CD4-positive, alpha-beta T cell treated with Interleukin-17A for 1 hour (primary cell): ENCODE measurements around the gene PGM5.
"Not testable (repeated sequence)": the region's sequence is repeated elsewhere in the genome, so short reads cannot be mapped to it uniquely, and the experiment has no call there.

Experiments used
- DNase-seq: peaks from one replicate; pipeline ENCODE4 v3.0.0-alpha.2; 2020

Gene PGM5

DNA sequence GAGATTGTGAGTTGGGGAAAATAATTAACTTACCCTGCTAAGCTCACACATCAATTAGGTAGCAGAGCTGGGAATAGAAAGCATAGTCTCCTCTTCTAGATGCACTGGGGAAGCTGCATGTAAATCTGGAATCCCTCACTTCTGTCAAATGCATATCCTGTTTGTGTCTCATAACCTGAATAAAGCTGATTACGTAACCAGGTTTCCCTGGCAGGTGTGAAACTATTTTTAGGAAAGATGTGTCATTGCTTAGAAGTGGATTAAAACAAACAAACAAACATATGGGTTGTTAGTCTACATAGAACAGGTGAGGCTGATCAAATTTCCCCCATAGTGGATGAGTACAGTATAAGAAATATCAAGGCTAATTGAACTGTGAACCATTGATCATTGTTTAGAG lies 27.5 kb downstream of the PGM5 start:
- DNase-seq = not testable (repeated sequence)

DNA sequence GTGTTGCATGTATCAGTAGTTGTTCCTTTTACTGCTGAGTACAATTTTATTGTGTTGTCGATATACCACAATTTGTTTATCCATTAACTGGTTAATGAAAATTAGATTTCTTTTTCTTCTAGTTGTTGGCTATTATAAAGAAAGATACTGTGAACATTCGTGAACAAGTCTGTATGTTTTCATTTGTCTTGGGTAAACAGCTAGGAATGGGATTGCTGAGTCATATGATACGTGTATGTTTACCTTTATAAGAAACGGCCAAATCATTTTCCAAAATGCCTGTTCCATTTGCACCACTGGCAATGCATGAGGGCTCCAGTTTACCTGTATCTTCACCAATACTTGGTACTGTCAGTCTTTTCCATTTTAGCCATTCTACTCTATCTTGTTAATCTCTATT lies 33.1 kb downstream of the PGM5 start:
- not testable (repeated sequence) for DNase-seq

DNA sequence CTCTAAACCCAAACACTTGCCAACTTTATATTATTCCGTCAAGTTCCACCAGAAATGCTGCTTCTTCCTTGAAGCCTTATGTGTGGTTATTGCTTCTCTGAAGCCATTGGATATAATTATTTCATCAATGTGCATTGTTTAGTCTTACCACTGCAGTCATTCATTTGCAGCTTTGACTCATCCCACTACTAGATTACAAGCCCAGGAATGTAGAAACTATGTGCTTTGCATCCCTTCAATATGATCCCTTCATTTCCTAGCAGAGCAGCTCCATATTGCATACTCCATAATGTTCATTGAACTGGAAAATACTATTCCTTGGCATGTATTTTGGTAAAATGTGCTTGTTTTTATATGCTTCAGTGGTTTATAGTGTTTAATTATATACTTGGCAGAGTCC lies 34.3 kb downstream of the PGM5 start:
- DNase-seq = not testable (repeated sequence)

DNA sequence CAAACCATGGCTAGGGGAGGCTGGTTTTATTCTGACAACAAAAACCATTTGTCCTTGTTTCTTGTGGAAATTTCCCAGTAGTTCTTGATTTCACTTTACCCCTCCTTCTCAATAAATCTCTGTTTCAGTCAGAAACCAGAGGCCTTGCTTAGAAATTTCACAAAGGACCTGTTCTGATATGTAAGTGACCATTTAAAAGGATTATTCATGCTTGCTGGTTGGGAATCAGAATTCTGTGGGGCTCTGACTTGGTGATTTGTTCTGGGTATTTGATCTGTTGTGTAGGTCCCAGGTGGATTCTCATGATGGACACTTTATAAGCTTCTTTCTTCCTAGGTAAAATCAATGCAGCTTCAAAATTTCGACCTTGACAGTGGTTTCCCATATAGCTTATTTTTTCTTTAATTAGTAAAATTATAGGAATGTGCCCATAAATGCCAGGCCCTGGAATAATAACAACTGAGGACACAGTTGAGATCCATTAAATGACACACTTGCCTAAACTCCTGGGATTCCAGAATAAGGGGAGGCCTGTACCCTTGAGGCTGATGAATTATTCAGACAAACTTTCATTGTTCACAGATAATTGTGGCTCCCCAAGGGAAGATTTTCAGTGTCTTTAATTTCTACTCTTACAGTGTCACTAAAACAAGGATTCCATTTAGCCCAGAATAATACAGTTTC lies 40.1 kb downstream of the PGM5 start:
- not testable (repeated sequence) for DNase-seq

DNA sequence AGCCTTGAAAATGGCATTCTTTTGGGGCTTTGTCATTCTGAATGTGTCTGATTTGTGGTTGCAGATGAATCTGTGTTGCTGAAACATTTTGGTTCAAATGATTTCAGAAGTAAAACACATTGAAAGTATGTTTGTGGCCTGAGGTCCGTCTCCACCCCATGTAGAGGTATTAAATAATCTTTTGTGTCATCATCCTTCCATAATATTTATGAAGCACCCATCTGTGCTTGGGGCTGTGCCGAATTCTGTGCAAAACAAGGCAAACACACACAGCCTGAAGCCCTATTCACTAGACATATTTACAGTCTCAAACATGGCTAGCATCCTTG lies 40.6 kb downstream of the PGM5 start:
- not testable (repeated sequence) for DNase-seq

DNA sequence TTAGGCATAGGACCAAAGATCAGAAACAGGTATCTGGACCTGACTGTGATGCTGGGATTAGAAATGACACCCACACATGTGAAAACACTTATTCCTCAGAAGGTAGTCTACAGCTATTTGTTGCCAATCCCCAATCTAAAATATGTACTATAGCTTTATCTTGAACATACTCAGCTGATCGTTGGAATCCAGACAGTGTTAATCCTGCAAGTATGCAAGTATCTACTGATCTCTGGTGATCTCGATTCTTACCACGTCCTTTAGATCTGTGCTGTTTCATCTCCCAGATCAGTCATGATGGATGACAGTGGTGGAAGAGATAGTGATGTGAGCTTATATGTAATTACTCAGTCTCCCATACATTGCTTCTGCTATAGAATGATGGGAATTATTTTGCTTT lies 41.4 kb downstream of the PGM5 start:
- not testable (repeated sequence) for DNase-seq

DNA sequence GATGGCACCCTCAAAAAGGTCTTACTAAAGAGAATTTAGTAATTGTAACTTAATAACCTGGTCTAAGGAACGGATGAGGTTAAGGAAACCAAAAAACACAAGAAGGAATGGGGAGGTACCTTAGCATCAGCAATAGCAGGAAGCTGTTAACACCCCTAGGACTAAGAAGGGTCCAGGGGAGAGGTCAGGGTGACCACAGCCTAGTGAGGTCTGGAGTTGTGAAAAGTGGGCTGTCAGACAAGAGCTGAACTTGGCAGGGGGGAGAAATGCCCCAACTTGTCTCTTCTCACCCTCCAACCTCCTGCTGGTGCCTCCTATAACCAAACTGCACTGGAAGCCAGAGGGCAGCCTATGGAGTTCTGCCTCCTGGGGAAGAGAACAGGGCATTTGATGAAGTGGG lies 41.9 kb downstream of the PGM5 start:
- not testable (repeated sequence) for DNase-seq

DNA sequence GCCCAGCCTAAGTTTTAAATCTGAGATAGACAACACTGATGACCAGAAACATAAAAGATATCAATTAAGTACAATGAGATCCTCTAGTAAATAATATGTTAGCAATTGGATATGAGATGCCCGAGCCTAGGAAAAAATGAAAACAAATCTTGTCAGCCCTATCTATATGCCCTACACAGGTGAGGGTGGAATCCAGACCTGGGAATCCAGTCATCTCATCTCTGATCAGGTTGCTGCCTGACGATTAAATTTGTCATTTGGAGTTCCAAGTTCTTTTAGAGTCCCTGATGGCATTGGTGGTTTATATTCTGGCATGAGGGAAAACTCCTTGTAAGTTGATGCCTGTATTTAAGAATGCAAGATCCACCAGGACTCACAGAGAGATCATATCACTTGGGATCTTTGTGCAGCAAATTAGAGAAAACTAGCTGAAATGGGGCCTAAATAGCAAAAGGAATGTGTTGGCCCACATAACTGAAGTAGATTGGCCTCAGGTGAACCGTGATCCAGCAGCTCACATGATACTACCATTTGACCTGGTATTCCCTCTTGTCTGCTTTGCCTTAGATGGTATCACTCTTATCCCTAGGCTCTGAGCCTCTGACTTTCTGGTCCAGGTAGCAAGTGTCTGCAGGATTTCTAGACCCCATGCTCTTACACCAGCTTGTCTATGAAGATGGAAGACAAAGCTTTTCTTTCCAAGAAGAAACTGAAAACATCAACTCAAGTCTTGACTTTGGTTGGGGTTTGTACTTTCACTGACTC lies 48.2 kb downstream of the PGM5 start:
- not testable (repeated sequence) for DNase-seq

DNA sequence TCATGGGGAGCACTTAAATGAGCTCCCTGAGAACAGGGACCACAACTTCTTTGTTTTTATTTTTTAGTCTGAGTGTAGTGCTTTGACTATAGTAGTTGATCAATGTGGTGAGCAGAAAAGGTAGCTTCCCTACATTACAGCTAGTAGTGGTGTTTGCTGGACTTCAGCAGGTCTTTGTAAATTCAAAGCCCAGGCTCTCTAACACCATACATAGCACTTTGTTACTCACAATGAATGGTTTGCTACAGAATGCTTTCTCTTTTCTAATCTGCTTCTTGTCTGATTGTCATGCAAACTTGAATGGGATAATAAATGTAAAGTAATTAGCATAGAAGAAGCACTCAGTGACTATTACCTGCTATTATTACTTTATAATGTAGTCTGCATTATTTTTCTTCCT lies 55.5 kb downstream of the PGM5 start:
- DNase-seq = not testable (repeated sequence)

DNA sequence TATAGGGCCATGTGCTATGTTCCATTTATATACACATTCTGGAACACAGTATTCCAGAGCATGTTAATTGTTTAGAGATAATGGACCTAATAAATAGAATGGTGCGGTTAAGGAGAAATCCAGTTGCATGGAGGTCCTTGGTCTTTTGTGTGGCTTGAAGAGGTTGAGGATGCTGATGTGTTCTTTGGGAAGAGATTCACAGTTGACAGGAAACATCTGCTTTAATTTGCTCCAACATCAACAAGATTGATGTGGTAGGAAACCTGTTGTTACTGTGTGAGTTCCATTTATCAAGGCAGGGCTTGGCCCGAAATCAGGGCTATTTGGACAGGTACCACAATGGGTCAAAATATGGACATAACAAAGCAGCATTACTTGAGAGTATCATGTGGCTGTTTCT lies 56.3 kb downstream of the PGM5 start:
- not testable (repeated sequence) for DNase-seq

DNA sequence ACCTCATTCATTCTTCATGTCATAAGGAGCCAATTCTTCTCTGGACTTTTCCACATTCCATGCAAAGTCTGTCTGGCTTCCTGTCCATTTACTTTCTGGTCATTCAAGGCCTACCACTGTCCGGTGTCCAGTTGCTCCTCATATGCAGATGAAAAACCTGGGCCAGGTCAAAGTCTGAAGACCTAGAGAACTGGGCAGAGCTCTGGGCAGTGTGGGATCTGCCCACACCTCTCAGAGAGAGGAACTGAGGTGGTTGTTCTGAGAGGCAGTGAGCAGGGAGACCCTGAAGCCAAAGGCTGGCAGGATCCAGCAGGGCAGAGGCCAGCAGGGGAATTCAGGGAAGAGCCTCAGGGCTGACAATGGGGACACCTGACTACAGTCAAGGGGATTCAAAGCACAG lies 58.7 kb downstream of the PGM5 start:
- DNase-seq = not testable (repeated sequence)

DNA sequence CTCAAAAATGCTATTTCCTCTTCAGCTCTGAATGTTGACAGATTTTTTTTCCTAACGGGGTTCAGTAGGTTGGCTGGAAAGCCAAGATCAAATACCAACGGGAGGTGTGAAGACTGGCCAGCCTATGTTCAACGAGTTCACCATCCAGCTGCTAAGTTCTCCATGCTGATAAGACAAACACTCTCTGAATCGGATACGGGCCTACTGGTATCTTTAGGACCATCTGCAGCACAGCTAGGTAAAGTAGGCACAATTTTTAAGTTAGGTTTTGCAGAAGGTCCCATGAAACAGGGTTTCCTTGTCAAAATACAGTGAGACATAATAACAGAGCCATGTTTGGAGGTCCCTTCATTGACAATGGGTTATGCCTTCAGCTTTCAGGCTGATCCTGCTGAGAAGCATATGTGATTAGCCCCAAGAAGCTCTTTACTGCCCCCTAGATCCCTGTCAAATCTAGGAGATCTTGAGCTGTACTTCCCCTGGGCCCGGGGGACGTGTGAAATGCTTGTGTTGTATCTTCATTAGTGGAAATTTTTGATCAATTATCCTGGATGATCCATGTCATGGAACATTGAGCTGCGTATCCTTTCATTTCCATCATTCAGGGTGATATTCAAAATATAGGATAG lies 60.6 kb downstream of the PGM5 start:
- DNase-seq = no peak

DNA sequence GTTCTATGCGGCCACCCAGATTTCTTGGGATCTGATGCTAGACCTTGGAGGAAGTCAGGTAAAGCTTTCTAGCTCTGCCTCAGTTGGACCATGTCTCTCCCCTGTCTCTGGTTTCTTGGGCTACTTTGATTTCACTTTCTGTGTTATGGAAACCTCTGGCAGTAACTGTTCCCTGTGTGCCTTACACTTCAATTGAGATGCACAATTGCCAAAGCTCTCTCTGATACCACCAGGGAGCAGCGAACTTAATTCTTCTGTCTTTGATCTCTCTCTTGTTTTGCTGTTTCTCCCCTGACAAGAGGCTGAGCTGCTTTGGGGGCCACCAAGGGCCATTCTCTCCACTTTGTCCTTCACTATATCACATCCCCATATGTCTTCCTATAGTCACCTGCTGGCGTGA lies 61.4 kb downstream of the PGM5 start:
- DNase-seq = no peak

DNA sequence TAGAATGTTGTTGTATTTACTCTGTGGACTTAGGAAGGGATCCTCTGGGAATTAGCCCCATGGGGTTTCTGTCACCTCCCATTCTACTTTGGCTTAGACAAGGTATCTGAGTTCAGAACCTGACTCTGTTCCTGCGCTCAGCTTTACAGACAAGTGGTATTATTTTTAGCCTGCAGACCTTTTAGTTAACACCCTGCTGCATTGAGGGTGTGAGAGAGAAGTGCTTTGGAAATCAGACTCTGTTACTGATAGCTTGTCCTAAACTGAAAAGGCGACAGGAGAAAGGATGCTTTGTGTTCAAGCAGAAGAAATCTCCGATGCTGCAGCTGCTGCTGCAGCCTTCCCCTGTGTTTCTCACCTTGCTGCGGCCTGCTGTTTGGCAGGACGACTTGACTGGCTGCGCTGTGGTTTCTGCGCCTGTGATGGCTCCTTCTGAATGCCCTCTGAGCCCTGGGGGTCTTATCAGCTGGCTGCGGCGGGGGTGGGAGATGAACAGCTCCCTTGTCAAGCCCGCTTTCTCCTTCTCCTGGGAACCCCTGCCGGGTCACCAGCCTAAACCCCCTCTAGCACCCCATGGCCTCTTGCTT lies 61.9 kb downstream of the PGM5 start:
- DNase-seq = no peak

DNA sequence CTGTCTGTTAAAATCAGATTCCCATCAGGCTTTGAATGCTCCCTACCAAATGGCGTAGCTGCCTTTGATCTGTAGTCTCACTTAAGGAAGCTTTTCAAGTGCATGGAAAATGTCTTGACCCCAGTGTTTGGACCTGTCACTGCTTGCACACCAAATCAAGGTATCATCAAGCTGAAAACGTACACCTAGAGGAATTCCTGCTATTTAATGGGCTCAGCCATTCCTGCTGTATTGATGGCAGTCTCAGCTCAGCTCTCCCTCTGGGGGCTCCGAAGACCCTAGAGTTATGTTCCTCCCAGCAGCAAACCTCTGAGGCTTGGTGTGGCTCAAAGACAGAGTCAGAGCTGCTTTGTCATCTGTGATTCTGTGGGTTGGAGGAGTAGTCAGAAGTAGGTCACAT lies 63.5 kb downstream of the PGM5 start:
- DNase-seq = no peak

DNA sequence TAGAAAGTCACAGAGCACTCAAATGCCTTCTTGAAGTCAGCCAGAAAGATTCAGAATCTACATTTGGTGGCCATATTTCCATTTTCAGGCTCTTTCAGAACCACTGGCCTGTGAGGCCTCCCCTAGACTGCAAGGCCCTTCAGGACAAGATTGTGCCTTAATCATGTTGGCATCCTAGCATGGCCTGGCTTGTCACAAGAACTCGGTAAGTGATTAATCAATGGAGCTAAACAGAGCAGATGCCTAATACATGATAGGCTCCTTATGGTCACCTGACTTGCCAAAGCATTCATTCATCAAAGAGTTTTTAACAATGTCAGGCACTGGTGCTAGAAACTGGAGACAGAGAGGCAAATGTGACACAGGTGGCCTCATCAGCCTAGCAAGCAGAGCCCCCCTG lies 70.3 kb downstream of the PGM5 start:
- no peak for DNase-seq

DNA sequence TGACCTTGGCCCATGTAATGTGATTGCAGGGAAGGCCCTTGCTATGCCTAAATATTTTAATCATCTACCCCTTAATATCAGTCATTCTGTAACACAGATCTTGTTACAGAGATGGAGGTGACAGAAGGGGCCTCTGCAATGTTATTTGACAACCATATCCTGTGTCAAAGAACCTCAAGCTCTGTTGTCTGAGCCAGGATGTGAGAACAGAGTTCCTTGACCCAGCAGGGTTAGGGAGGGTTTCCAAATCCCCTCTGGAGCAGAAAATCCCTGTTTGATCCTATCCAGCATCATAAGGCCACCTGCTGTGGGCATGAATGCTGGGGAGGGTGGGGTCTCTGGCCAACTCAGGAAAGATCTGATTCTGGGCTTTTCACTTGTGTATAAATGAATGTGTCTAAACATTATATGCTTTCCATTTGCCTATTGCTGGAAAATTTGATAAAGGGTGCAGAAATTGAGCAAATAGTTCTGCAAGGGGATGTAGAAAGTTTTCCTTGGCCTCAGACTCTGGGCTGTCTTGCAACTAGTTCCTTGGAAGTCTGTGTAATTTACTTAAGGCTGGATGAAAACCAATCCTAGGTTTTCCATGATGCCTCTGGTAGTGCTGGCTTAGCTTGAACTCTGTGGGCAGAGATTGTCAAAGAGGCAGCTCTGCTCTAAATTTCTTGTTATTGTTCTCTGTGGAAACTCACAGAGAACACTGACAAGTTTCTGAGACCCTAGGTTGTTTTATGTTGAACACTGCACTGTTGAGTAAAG lies 71.0 kb downstream of the PGM5 start:
- DNase-seq = no peak

DNA sequence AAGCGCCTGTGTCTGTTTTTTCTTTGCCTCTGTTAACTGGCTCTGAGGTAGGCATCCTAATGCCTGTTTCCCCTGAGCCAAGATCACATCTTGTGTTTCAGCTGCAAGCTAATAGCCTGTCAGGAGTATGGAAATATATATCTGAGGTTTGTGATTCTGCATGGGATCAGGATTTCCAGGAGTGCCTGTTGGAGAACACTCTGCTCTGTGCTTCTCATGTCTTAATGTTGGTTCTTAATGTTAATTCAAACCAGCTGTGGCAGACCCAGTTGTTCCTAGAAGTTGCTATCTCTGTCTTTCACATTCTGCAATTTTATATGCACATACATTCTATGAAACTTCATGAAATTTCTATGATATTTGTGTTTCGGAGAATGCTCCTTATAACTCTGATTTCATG lies 72.1 kb downstream of the PGM5 start:
- DNase-seq = no peak

DNA sequence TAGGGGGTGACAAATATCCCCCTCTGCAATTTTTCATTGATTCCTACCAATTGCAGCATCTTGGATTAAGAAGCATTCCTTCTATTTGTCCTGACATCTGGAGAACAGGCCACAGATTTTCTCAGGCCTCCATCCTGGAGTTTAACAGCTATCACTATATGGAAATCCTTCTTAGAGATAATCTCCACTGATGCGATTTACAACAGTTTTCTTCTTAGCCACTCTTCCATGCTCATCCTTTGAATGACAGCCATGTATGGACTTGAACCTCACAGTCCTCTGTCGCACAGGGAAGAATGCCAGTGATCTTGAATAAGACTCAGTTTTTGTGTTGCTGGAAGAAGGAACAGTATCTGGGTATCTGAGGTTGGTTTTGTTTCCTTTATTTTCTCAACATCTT lies 73.2 kb downstream of the PGM5 start:
- DNase-seq = no peak

DNA sequence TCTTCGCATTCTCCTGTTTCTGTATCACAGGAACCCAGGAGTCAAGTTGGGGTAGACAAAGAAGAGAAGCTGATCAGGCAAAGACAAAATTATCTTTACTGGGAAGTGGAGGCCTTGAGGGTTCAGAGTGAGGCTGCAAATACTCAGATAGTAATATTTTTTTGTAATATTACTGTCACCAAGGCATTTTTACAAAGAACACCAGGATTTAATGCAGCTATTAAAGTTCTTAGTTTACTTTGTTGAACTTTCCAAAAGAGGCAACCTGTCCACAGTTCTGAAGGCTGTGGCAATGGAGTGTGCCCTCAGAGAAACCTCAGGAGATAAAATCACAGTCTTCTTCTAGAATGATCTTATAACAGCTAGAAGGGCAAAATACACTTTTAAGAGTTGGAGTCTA lies 74.9 kb downstream of the PGM5 start:
- DNase-seq = no peak

DNA sequence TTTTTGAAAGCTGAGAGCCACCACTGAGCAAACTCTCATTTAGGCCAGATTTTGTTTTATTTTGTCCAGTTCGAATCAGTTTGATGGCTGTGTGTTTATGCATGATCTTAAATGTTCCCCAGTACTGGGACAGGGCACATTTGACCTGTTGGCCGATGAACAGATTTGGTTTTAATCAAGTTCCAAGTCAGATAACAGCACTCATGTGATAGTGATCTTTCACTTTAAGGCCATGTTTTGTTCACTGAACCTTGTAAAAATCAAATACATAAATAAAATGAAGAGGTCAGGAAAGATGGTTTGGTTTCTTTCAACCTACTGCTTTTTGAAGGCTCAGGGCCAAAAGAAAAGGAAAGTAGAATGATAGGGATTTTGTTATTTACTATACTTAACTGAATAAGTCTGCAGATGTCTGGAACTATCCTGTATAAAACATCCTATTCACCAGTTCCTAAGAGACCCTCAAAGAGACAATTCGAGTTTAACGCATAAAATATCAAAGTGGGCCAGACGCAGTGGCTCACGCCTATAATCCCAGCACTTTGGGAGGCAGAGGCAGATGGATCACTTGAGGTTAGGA lies 77.2 kb downstream of the PGM5 start:
- no peak for DNase-seq

DNA sequence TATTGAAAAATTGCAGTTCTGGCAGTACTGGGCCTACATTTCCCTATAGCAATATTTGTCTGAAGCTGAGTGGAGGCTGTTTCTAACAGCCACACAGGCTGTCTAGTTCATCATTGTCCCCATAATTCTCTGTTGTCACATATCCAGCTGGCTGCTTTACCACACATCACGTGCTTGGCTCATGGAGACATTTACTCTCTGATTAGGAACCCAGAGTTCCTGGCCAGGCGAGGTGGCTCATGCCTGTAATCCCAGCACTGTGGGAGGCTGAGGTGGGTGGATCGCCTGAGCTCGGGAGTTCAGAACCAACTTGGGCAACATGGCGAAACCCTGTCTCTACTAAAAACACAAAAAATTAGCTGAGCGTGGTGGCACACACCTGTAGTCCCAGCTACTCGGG lies 81.4 kb downstream of the PGM5 start:
- no peak for DNase-seq

DNA sequence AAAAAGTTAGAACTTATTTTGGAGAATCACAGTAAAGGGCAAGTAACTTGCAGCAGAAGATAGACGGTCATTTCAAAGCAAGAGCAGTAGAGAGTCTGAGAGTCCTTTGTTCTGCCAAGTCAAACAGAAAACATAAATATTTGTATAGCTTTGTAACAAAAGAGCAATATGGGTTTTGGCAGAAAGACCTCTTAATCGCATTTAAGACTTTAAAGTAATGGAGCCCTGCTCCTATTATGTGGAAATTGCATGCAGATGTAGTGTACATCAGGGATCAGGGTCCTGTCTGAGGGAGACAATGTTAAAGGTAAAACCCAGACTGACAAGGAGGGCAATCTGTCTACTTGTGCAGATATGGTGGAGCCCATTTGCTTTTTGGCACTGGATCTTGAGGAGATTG lies 87.2 kb downstream of the PGM5 start:
- DNase-seq = no peak
